GM12873 (cell line): ENCODE data around the gene OPN3.

Experiments used
- TF ChIP-seq, protein P1 (sequence below): IDR thresholded peaks from 2 replicates; pipeline ENCODE4 v1.5.1; 2012; ENCODE audit warnings: low read depth, mild to moderate bottlenecking, moderate library complexity, low read length, control low read depth; ENCODE audit not compliant: insufficient read depth; ENCODE audit errors: missing control alignments

The OPN3 gene

DNA sequence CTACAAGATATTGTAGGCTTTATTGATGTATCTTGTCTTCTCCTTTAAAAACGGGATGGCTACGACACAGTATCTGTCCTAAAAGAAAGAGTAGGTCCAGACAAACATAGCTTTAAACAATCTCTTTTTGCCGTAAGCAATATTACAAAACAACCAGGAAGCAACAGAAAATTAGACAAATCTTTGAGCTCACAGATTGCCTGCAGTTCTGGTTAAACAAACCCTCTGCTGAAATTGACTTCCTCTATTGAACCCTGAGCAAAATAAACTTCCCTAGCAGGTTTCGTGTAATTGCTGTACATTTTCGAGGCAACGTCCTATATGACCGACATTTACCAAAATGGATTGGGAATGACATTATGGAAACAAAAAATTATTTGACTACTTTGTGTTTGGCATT lies 50.6 kb downstream of the OPN3 start:
- TF ChIP-seq, protein P1, sequence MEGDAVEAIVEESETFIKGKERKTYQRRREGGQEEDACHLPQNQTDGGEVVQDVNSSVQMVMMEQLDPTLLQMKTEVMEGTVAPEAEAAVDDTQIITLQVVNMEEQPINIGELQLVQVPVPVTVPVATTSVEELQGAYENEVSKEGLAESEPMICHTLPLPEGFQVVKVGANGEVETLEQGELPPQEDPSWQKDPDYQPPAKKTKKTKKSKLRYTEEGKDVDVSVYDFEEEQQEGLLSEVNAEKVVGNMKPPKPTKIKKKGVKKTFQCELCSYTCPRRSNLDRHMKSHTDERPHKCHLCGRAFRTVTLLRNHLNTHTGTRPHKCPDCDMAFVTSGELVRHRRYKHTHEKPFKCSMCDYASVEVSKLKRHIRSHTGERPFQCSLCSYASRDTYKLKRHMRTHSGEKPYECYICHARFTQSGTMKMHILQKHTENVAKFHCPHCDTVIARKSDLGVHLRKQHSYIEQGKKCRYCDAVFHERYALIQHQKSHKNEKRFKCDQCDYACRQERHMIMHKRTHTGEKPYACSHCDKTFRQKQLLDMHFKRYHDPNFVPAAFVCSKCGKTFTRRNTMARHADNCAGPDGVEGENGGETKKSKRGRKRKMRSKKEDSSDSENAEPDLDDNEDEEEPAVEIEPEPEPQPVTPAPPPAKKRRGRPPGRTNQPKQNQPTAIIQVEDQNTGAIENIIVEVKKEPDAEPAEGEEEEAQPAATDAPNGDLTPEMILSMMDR: no peak

- TF ChIP-seq, protein P1: no peak
These were observed 53.2 kb downstream of the OPN3 start for GRCh38 chr1:241586905-241587512.

DNA sequence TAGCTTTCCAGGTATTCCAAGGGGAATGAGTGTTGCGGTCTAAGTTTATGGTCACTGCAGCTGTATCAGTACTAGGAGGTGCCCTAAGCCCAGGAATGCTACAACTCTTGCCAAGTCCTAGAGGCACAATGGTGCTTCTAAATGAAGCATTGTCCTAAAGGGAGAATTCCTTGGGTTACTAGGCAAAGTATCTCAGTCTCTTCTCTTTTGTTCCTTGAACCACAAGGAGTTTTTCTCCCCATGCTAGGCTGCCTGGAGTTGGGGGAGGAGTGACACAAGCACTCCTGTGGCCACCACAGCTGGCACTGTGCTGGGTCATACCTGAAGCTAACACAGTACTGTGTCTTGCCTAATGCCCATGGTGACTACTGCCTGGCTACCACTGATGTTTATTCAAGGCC lies 57.2 kb downstream of the OPN3 start:
- TF ChIP-seq, protein P1: no peak

DNA sequence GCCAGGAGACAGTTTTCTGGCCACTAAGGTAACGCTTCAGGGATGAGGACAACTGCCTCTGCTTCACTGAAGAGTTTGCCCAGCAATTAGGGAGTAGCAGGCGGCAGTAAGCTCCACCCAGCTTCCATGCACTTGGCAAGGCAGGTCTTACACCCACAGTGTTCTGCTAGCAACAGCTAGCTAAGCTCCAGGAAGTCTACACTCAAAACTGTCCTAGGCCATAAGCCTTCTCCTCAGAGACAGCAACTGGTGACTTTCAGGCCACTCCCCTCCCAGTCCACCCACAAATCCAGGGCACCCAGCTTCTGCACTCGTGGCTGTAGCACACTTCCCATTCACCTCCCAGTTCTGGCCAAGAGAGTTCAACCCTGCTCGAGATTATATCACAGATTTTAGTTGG lies 60.7 kb downstream of the OPN3 start:
- TF ChIP-seq, protein P1: no peak

GRCh38 chr1:241574154-241574553 lies 66.0 kb downstream of the OPN3 start:
- TF ChIP-seq, protein P1: no peak

DNA sequence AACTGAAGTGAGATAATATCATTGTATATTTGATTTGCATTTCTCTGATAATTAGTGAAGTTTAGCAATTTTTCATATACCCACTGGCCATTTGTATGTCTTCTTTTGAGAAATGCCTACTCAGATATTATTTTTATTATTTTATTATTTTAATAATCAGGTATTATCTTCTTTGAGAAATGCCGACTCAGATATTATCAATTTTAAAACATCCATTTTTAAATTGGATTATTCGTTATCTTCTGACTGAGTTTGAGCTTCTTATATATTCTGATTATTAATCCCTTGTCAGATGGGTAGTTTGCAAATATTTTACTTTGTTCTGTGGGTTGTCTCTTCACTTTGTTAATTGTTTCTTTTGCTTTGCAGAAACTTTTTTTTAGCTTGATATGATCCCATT lies 70.3 kb downstream of the OPN3 start:
- TF ChIP-seq, protein P1: no peak

- TF ChIP-seq, protein P1: no peak
These were observed 79.4 kb downstream of the OPN3 start for GRCh38 chr1:241560849-241561187.
